Nephron (organoid): ENCODE results near the gene DAB1.

Source experiments
- H3K27ac Mint-ChIP-seq, 3 experiments: 2 replicates each; pipeline ENCODE4 v1.8.0; 2020; ENCODE audit warnings: mixed read lengths in 3 of 3, mild to moderate bottlenecking in 2 of 3, moderate library complexity in 1 of 3
- H3K27me3 Mint-ChIP-seq: 2 replicates; pipeline ENCODE4 v1.8.0; 2021; ENCODE audit warnings: low read depth, mild to moderate bottlenecking, moderate library complexity, mixed read lengths
- H3K36me3 Mint-ChIP-seq: 2 replicates; pipeline ENCODE4 v1.8.0; 2020; ENCODE audit warnings: low read depth, mixed read lengths
- H3K4me1 Mint-ChIP-seq: 2 replicates; pipeline ENCODE4 v1.8.0; 2020; ENCODE audit warnings: mixed read lengths
- H3K4me3 Mint-ChIP-seq, 3 experiments: 2 replicates each; pipeline ENCODE4 v1.8.0; 2020; ENCODE audit warnings: mild to moderate bottlenecking in 3 of 3, mixed read lengths in 3 of 3, moderate library complexity in 2 of 3
- H3K9me3 Mint-ChIP-seq: 2 replicates; pipeline ENCODE4 v1.8.0; 2020; ENCODE audit warnings: mixed read lengths
- TF ChIP-seq, protein P1 (sequence below), 3 experiments: fragments of 200-600 bp; sonication (generic); IDR thresholded peaks; one replicate each; pipeline ENCODE4 v1.5.0; 2021; ENCODE audit warnings: antibody characterized with exemption in 3 of 3; ENCODE audit not compliant: unreplicated experiment in 3 of 3

The DAB1 gene

DNA sequence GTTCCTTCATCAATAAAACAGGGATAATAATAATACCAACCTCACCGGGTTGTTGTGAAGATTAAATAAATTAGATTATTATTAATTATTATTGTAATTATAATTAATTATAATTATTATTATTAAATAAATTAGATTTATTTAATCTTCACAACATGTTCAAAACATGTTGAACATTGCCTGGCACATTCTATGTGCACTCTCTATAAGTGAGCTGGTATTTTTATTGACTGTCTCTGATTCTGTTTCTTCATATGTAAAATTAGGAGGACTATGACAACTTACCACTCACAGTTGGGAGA, 457.2 kb downstream of the DAB1 start:
- Mint-ChIP-seq H3K4me1 (no peaks in the 10 kb centered on the region), H3K36me3 (no peaks in the 10 kb centered on the region), H3K27me3 (peaks cover 3% of the 10 kb centered on the region), H3K9me3 (no peaks in the 10 kb centered on the region), H3K4me3 (no peak overlapping the region), H3K27ac (no peak overlapping the region)
- TF ChIP-seq, protein P1, sequence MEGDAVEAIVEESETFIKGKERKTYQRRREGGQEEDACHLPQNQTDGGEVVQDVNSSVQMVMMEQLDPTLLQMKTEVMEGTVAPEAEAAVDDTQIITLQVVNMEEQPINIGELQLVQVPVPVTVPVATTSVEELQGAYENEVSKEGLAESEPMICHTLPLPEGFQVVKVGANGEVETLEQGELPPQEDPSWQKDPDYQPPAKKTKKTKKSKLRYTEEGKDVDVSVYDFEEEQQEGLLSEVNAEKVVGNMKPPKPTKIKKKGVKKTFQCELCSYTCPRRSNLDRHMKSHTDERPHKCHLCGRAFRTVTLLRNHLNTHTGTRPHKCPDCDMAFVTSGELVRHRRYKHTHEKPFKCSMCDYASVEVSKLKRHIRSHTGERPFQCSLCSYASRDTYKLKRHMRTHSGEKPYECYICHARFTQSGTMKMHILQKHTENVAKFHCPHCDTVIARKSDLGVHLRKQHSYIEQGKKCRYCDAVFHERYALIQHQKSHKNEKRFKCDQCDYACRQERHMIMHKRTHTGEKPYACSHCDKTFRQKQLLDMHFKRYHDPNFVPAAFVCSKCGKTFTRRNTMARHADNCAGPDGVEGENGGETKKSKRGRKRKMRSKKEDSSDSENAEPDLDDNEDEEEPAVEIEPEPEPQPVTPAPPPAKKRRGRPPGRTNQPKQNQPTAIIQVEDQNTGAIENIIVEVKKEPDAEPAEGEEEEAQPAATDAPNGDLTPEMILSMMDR (IDR thresholded peaks at IDR 0.05; ENCODE audit: unreplicated experiment in 3 of 3) = no peak

DNA sequence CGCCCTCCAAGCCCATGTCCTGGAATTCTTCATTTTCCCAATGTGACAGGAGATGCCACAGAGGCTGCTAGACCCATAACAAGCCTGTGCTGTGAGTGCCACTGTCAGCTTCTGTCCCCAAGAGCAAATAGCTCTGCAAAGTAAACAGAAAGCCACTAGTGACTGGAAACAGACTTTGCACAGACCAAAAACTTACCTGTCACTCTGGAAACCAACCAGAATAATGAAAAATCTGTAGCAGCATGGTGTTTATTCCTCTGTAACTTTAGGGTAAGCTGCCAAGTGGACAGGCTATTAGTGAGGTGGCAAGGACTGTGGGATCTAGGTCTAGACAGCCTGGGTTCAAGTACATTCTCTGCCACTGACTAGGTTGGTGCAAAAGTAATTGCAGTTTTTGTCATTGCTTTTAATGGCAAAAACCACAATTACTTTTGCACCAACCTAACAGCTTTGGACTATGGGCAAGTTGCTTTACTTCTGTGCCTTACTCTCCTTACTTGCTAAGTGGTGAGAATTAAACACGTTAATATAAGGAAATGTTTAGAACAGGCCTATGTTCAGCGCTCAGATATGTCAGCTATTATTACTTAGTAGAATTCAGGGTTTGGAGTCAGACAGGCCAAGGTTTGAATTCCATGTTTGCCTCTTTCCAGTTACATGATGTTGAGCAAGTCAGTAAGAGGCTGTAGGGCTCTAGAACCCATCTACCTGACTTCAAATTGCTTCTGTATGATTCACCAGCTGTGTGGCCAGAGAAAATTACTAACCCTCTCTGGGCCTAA, 457.8 kb downstream of the DAB1 start, which contains the start of gene C8B:
Gene C8B, minus strand, starts transcription at position 100 of the 782 bp plus-strand sequence. Its CDS starts 67 bp downstream, at position 33.
- TF ChIP-seq, protein P1 (IDR thresholded peaks at IDR 0.05; ENCODE audit: unreplicated experiment in 3 of 3) = no peak
- Mint-ChIP-seq H3K36me3 (no peaks in the 10 kb centered on the region), H3K4me3 (no peak within 1 kb of the TSS), H3K4me1 (no peaks in the 10 kb centered on the region), H3K27ac (no peak within 1 kb of the TSS), H3K9me3 (no peaks in the 10 kb centered on the region), H3K27me3 (peaks cover 3% of the 10 kb centered on the region)

DNA sequence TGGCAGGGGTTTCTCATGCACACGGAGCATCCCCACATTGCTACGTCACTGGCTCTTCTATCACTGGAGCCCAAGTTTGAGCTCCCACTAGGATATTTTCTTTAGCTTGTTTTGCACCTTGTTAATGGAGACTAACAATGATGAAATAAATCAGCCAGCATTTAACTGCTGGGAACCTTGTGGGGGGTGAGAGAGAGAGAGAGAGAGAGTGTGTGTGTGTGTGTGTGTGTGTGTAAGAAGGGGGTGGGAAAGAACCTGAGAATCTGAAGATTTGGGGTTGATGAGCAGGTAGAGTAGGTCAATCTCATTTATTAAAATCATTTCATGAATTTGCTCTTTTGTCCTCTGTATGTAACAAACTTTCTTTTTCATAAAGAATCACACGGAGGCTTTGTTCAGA, 458.7 kb downstream of the DAB1 start:
- Mint-ChIP-seq H3K27me3 (peaks cover 3% of the 10 kb centered on the region), H3K9me3 (no peaks in the 10 kb centered on the region), H3K4me1 (no peaks in the 10 kb centered on the region), H3K4me3 (no peak overlapping the region), H3K27ac (no peak overlapping the region), H3K36me3 (no peaks in the 10 kb centered on the region)
- TF ChIP-seq, protein P1 (IDR thresholded peaks at IDR 0.05; ENCODE audit: unreplicated experiment in 3 of 3) = no peak

DNA sequence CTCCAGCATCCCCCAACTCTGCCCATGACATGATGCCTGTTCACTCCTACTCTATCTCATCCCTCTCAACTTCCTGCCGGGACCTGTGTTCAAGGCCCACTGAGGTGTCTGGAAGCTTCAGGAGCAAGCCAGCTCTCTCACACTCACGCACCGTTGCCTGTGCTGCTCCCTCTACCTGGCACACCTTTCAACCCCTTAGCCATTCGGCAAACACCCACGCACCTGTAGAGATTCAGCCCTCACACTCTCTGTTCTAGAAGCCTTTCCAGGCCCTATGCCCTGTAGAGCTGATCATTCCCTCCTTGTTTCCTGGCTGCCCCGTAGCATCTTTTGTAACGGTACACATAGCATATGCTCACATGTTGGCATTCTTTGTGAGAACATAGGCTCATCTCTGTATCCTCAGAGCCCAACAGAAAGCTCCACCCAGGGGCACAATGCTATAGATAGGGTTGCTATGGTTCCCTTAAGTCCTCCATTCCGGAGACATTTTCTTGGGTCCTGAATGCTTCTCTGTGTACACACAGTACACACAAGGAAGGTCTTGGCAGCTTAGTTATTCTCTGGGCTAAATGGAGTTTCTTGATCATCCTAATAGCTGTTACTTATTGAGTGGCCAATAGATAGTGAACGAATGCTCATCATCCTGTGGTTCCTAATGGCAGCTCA, 459.4 kb downstream of the DAB1 start:
- Mint-ChIP-seq H3K36me3 (no peaks in the 10 kb centered on the region), H3K9me3 (no peaks in the 10 kb centered on the region), H3K4me3 (no peak overlapping the region), H3K4me1 (no peaks in the 10 kb centered on the region), H3K27ac (no peak overlapping the region), H3K27me3 (peaks cover 3% of the 10 kb centered on the region)
- TF ChIP-seq, protein P1 (IDR thresholded peaks at IDR 0.05; ENCODE audit: unreplicated experiment in 3 of 3) = no peak

DNA sequence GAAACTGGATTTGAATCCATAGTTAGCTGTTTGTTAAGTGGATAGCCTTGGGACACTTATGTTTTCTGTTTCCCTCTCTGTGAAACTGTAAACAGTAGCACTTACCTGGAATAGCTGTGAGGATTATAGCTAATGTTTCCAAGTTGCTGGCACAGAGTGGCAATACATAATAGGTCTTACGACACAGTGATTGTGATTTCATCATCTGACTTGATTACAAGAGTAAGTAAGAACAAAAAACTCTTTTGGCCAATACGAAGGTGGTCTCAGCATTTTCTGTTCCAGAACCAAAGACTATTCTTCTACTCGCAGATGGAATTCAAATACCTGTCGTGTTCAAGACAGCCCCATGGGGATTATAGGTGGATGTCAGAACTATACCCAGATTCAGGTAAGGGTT, 460.2 kb downstream of the DAB1 start:
- no peaks in the 10 kb centered on the region for H3K36me3 Mint-ChIP-seq

More for the DNA sequence above, 460.2 kb downstream of the DAB1 start:
- no peaks in the 10 kb centered on the region for H3K9me3 Mint-ChIP-seq
- H3K27me3 Mint-ChIP-seq = peaks cover 9% of the 10 kb centered on the region
- no peak overlapping the region for H3K27ac Mint-ChIP-seq
- no peak overlapping the region for H3K4me3 Mint-ChIP-seq
- no peaks in the 10 kb centered on the region for H3K4me1 Mint-ChIP-seq
- TF ChIP-seq, protein P1 (IDR thresholded peaks at IDR 0.05; ENCODE audit: unreplicated experiment in 3 of 3) = no peak
